Activated CD8-positive, alpha-beta memory T cell treated with anti-CD3 and anti-CD28 coated beads for 1 hour (primary cell): Measurements from ENCODE around the gene SSTR3.
A peak's percentile ranks its signal among the peaks of the same experiment; 100 is the strongest.

ENCODE experiments used
- DNase-seq, 2 donors: peaks; one replicate each; pipeline ENCODE4 v3.0.0-alpha.2; 2020; ENCODE audit warnings: low read depth in 1 of 2; ENCODE audit errors: extremely low read depth in 1 of 2

The SSTR3 gene

GRCh38 chr22:37169947-37170688, 42.2 kb downstream of the SSTR3 start:
- no peak for DNase-seq

GRCh38 chr22:37169406-37169805, 42.9 kb downstream of the SSTR3 start:
- DNase-seq: no peak

GRCh38 chr22:37167981-37168647, 44.2 kb downstream of the SSTR3 start:
- no peak for DNase-seq

- no peak for DNase-seq
Measured at GRCh38 chr22:37167176-37167980, 44.9 kb downstream of the SSTR3 start.

- peak; percentile 72 to 74 for DNase-seq
Measured at GRCh38 chr22:37166675-37167066, 45.6 kb downstream of the SSTR3 start.

GRCh38 chr22:37165940-37166674, 46.2 kb downstream of the SSTR3 start:
- no peak for DNase-seq

GRCh38 chr22:37165066-37165465, 47.2 kb downstream of the SSTR3 start:
- no peak for DNase-seq

GRCh38 chr22:37164505-37164887, 47.8 kb downstream of the SSTR3 start:
- DNase-seq: no peak

GRCh38 chr22:37163575-37164504, 48.4 kb downstream of the SSTR3 start:
- no peak for DNase-seq

GRCh38 chr22:37163096-37163489, 49.2 kb downstream of the SSTR3 start:
- DNase-seq: no peak

- no peak for DNase-seq
Measured at GRCh38 chr22:37162221-37163095, 49.8 kb downstream of the SSTR3 start.

GRCh38 chr22:37161443-37161842, 50.8 kb downstream of the SSTR3 start:
- DNase-seq: no peak

GRCh38 chr22:37160027-37160426, 52.2 kb downstream of the SSTR3 start:
- no peak for DNase-seq

- no peak for DNase-seq
Measured at GRCh38 chr22:37158963-37159290, 53.4 kb downstream of the SSTR3 start.

GRCh38 chr22:37157516-37158285, 54.6 kb downstream of the SSTR3 start:
- DNase-seq: no peak

- DNase-seq: no peak
Measured at GRCh38 chr22:37156686-37157435, 55.4 kb downstream of the SSTR3 start.

- no peak for DNase-seq
Measured at GRCh38 chr22:37155971-37156370, 56.3 kb downstream of the SSTR3 start.
